GM10847 (cell line): Measurements from ENCODE around the gene KIF3A.

Experiments used
- POLR2A ChIP-seq: IDR thresholded peaks from 2 replicates; pipeline ENCODE4 v1.6.1; 2011; ENCODE audit not compliant: insufficient read length; ENCODE audit errors: extremely low read depth

Gene KIF3A

GRCh38 chr5:132661231-132662003, 75.9 kb downstream of the KIF3A start:
- no peak for TF ChIP-seq POLR2A

GRCh38 chr5:132659598-132660493, 77.5 kb downstream of the KIF3A start:
- no peak for TF ChIP-seq POLR2A

- TF ChIP-seq POLR2A: no peak
Measured at GRCh38 chr5:132658381-132659302, 78.7 kb downstream of the KIF3A start.

GRCh38 chr5:132657676-132658380, 79.5 kb downstream of the KIF3A start, which contains the start of gene IL13:
Gene IL13, plus strand, starts transcription at chr5:132658173. Its CDS starts 14 bp downstream, at chr5:132658187.
- TF ChIP-seq POLR2A: no peak

GRCh38 chr5:132656774-132657355, 80.5 kb downstream of the KIF3A start:
- TF ChIP-seq POLR2A: no peak

GRCh38 chr5:132655821-132656773, 81.2 kb downstream of the KIF3A start:
- TF ChIP-seq POLR2A: no peak

GRCh38 chr5:132653716-132654115, 83.6 kb downstream of the KIF3A start:
- no peak for TF ChIP-seq POLR2A

- no peak for TF ChIP-seq POLR2A
Measured at GRCh38 chr5:132651838-132652469, 85.4 kb downstream of the KIF3A start.

- TF ChIP-seq POLR2A: no peak
Measured at GRCh38 chr5:132648355-132648754, 89.0 kb downstream of the KIF3A start.

- TF ChIP-seq POLR2A: no peak
Measured at GRCh38 chr5:132647473-132647872, 89.9 kb downstream of the KIF3A start.

GRCh38 chr5:132646583-132647266, 90.6 kb downstream of the KIF3A start:
- no peak for TF ChIP-seq POLR2A

- no peak for TF ChIP-seq POLR2A
Measured at GRCh38 chr5:132644177-132644576, 93.2 kb downstream of the KIF3A start.
